CD4-positive, alpha-beta T cell treated with Interleukin-12 subunit alpha and Interleukin-12 subunit beta, for 1 hour (primary cell): Measurements from ENCODE around the gene COPS8.
A peak's percentile ranks its signal among the peaks of the same experiment; 100 is the strongest.

Experiments used
- DNase-seq: peaks from one replicate; pipeline ENCODE4 v3.0.0-alpha.2; 2020

The COPS8 gene

GRCh38 chr2:237102428-237102827, 16.7 kb downstream of the COPS8 start:
- no peak for DNase-seq

- no peak for DNase-seq
Observed at GRCh38 chr2:237109421-237109934, 23.8 kb downstream of the COPS8 start.

- DNase-seq, result no peak
Observed at GRCh38 chr2:237113026-237113795, 27.5 kb downstream of the COPS8 start.

- DNase-seq, result no peak
Observed at GRCh38 chr2:237115870-237116269, 30.2 kb downstream of the COPS8 start.

- no peak for DNase-seq
Observed at GRCh38 chr2:237116431-237116830, 30.7 kb downstream of the COPS8 start.

GRCh38 chr2:237118025-237118424, 32.3 kb downstream of the COPS8 start:
- DNase-seq, result no peak

- DNase-seq, result no peak
Observed at GRCh38 chr2:237118561-237119155, 33.0 kb downstream of the COPS8 start.

GRCh38 chr2:237120916-237121315, 35.2 kb downstream of the COPS8 start:
- no peak for DNase-seq

- no peak for DNase-seq
Observed at GRCh38 chr2:237121321-237121720, 35.6 kb downstream of the COPS8 start.

- DNase-seq, result peak; percentile 28
Observed at GRCh38 chr2:237122214-237122666, 36.6 kb downstream of the COPS8 start.

- no peak for DNase-seq
Observed at GRCh38 chr2:237124820-237125219, 39.1 kb downstream of the COPS8 start.

- no peak for DNase-seq
Observed at GRCh38 chr2:237125967-237126366, 40.3 kb downstream of the COPS8 start.

- DNase-seq, result no peak
Observed at GRCh38 chr2:237126519-237127174, 41.0 kb downstream of the COPS8 start.

- no peak for DNase-seq
Observed at GRCh38 chr2:237128026-237128703, 42.5 kb downstream of the COPS8 start.

- no peak for DNase-seq
Observed at GRCh38 chr2:237128845-237129592, 43.3 kb downstream of the COPS8 start.

- DNase-seq, result no peak
Observed at GRCh38 chr2:237129625-237130263, 44.1 kb downstream of the COPS8 start.

GRCh38 chr2:237130562-237131421, 45.1 kb downstream of the COPS8 start:
- no peak for DNase-seq

- DNase-seq, result no peak
Observed at GRCh38 chr2:237131749-237132533, 46.3 kb downstream of the COPS8 start.

- peak; percentile 7 for DNase-seq
Observed at GRCh38 chr2:237132799-237133198, 47.1 kb downstream of the COPS8 start.
